ENCODE data around the gene GP1BB. TPM values are rescaled to one million over a fixed set of nuclear protein-coding genes. Genes with fewer than 3 reads are reported as not detected.
A peak's percentile ranks its signal among the peaks of the same experiment; 100 is the strongest.

GP1BB gene
- total RNA-seq, 3 donors from 2014 or later (not counting 1 experiment from before 2014, with no cell fraction given): 0.39 to 7.8 (median 4.2) TPM

- no peaks in the 10 kb centered on the region for H3K36me3 Mint-ChIP-seq
- ATAC-seq: no peak
- Histone ChIP-seq H3K27ac (ENCODE audit: low read length) (no peak overlapping the region), H3K27me3 (ENCODE audit: control insufficient read depth, insufficient read depth, low read length) (peaks cover 11% of the 10 kb centered on the region), H3K4me1 (ENCODE audit: control insufficient read depth, insufficient read depth, low read length) (peaks cover 20% of the 10 kb centered on the region), H3K9me3 (ENCODE audit: control insufficient read depth, insufficient read depth, low read length) (no peaks in the 10 kb centered on the region), H3K36me3 (ENCODE audit: control insufficient read depth, insufficient read depth, low read length) (no peaks in the 10 kb centered on the region), H3K4me3 (ENCODE audit: low read length) (no peak overlapping the region)
- no peak for DNase-seq
- 72% methylated on average over 6 of the region's 6 CpGs for WGBS (ENCODE audit: insufficient coverage)
- H3K27me3 Mint-ChIP-seq (ENCODE audit: low read depth in 2 of 2): peaks cover 8 to 15% of the 10 kb centered on the region in 2 donors
- peaks cover 0 to 15% of the 10 kb centered on the region in 2 donors for H3K4me1 Mint-ChIP-seq
- H3K9me3 Mint-ChIP-seq: no peaks in the 10 kb centered on the region
- no peak overlapping the region for H3K4me3 Mint-ChIP-seq
- no peak overlapping the region for H3K27ac Mint-ChIP-seq
- intact Hi-C loops (cut with micrococcal nuclease): no loop called here
- TF ChIP-seq CTCF (IDR thresholded peaks at IDR 0.05): no peak
These were observed 4.9 kb downstream of the GP1BB start for GRCh38 chr22:19728271-19728670.

- Mint-ChIP-seq H3K9me3 (no peaks in the 10 kb centered on the region), H3K4me1 (peaks cover 0 to 11% of the 10 kb centered on the region in 2 donors), H3K27ac (no peak overlapping the region), H3K4me3 (no peak overlapping the region), H3K36me3 (no peaks in the 10 kb centered on the region), H3K27me3 (ENCODE audit: low read depth in 2 of 2) (peaks cover 8 to 15% of the 10 kb centered on the region in 2 donors)
- no peaks in the 10 kb centered on the region for H3K36me3 ChIP-seq (ENCODE audit: control insufficient read depth, insufficient read depth, low read length)
- H3K27ac ChIP-seq (ENCODE audit: low read length): no peak overlapping the region
- TF ChIP-seq CTCF (IDR thresholded peaks at IDR 0.05): no peak
- ATAC-seq: no peak
- DNase-seq: no peak
- H3K9me3 ChIP-seq (ENCODE audit: control insufficient read depth, insufficient read depth, low read length): no peaks in the 10 kb centered on the region
- intact Hi-C loops (cut with micrococcal nuclease): no loop called here
- H3K4me3 ChIP-seq (ENCODE audit: low read length): no peak overlapping the region
- 56% methylated on average over 10 of the region's 10 CpGs for WGBS (ENCODE audit: insufficient coverage)
- peaks cover 16% of the 10 kb centered on the region for H3K4me1 ChIP-seq (ENCODE audit: control insufficient read depth, insufficient read depth, low read length)
- H3K27me3 ChIP-seq (ENCODE audit: control insufficient read depth, insufficient read depth, low read length): peaks cover 9% of the 10 kb centered on the region
These were observed 5.5 kb downstream of the GP1BB start for GRCh38 chr22:19728836-19729235.

GRCh38 chr22:19729507-19729906 lies 6.2 kb downstream of the GP1BB start:
- peaks cover 8 to 15% of the 10 kb centered on the region in 2 donors for H3K27me3 Mint-ChIP-seq (ENCODE audit: low read depth in 2 of 2)
- Histone ChIP-seq H3K9me3 (ENCODE audit: control insufficient read depth, insufficient read depth, low read length) (no peaks in the 10 kb centered on the region), H3K27ac (ENCODE audit: low read length) (no peak overlapping the region), H3K36me3 (ENCODE audit: control insufficient read depth, insufficient read depth, low read length) (no peaks in the 10 kb centered on the region), H3K4me3 (ENCODE audit: low read length) (no peak overlapping the region), H3K4me1 (ENCODE audit: control insufficient read depth, insufficient read depth, low read length) (peaks cover 13% of the 10 kb centered on the region), H3K27me3 (ENCODE audit: control insufficient read depth, insufficient read depth, low read length) (peaks cover 6% of the 10 kb centered on the region)
- ATAC-seq (no peak), DNase-seq (no peak)
- H3K4me1 Mint-ChIP-seq: peaks cover 0 to 11% of the 10 kb centered on the region in 2 donors
- no peak overlapping the region for H3K27ac Mint-ChIP-seq
- no peaks in the 10 kb centered on the region for H3K36me3 Mint-ChIP-seq
- H3K4me3 Mint-ChIP-seq: no peak overlapping the region
- WGBS (ENCODE audit: insufficient coverage): 74% methylated on average over 9 of the region's 9 CpGs
- no peak for TF ChIP-seq CTCF (IDR thresholded peaks at IDR 0.05)
- H3K9me3 Mint-ChIP-seq: no peaks in the 10 kb centered on the region
- intact Hi-C loops (cut with micrococcal nuclease): no loop called here

- peaks cover 10% of the 10 kb centered on the region for H3K4me1 ChIP-seq (ENCODE audit: control insufficient read depth, insufficient read depth, low read length)
- peak overlapping the region in 1 of 2 donors; percentile 26 for H3K27ac Mint-ChIP-seq
These were observed 6.9 kb downstream of the GP1BB start for GRCh38 chr22:19730198-19730597.

More at GRCh38 chr22:19730198-19730597, 6.9 kb downstream of the GP1BB start:
- H3K27me3 ChIP-seq (ENCODE audit: control insufficient read depth, insufficient read depth, low read length): peaks cover 2% of the 10 kb centered on the region
- Mint-ChIP-seq H3K4me3 (no peak overlapping the region), H3K4me1 (peaks cover 0 to 7% of the 10 kb centered on the region in 2 donors), H3K9me3 (no peaks in the 10 kb centered on the region), H3K27me3 (ENCODE audit: low read depth in 2 of 2) (peaks cover 3 to 12% of the 10 kb centered on the region in 2 donors), H3K36me3 (no peaks in the 10 kb centered on the region)
- no peaks in the 10 kb centered on the region for H3K9me3 ChIP-seq (ENCODE audit: control insufficient read depth, insufficient read depth, low read length)
- intact Hi-C loops (cut with micrococcal nuclease): loop anchor here (1.0 kb wide), 1 partner anchor 180 kb away; no protein-coding TSS in a partner anchor
- no peak for TF ChIP-seq CTCF (IDR thresholded peaks at IDR 0.05)
- no peaks in the 10 kb centered on the region for H3K36me3 ChIP-seq (ENCODE audit: control insufficient read depth, insufficient read depth, low read length)
- no peak overlapping the region for H3K4me3 ChIP-seq (ENCODE audit: low read length)
- no peak overlapping the region for H3K27ac ChIP-seq (ENCODE audit: low read length)
- 94% methylated on average over 8 of the region's 8 CpGs for WGBS (ENCODE audit: insufficient coverage)
- DNase-seq: no peak
- ATAC-seq: peak; percentile 8 to 13 (median 11)
